Thyroid gland (tissue), 4 donors: ENCODE measurements around the gene MUL1.

Experiments
- POLR2A ChIP-seq, 2 donors: fragments of 450-650 bp; IDR thresholded peaks; one replicate each; pipeline ENCODE4 v1.6.1; 2017; ENCODE audit warnings: antibody characterized with exemption in 2 of 2, mild to moderate bottlenecking in 2 of 2, moderate library complexity in 1 of 2
- TF ChIP-seq, protein P1 (sequence below), 6 experiments: fragments of 200-600 bp in 3 of 6; fragments of 450-650 bp in 3 of 6; sonication (generic) in 3 of 6; IDR thresholded peaks; one replicate each; pipeline ENCODE4 v1.5.1; 2016 to 2019; ENCODE audit warnings: antibody characterized with exemption in 6 of 6, mild to moderate bottlenecking in 2 of 6, inconsistent platforms in 1 of 6, moderate library complexity in 1 of 6

DNA sequence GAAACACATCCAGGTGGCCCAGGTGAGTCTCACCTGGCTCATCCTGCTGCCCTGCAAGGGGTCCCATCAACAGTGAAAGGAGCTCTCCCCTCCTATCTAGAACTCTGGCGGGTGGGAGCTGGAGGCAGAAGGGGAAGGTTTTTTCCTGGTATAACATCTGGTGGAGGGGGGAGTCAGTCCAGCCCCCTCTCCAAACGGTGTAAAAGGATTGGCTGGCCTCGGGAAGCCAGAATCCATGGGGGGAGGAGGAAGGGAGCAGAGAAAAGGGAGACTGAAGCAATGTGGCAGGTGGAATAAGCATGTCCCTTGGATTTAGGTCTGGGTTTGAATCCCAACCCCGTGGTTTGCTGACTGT, 20.7 kb downstream of the MUL1 start:
- TF ChIP-seq, protein P1, sequence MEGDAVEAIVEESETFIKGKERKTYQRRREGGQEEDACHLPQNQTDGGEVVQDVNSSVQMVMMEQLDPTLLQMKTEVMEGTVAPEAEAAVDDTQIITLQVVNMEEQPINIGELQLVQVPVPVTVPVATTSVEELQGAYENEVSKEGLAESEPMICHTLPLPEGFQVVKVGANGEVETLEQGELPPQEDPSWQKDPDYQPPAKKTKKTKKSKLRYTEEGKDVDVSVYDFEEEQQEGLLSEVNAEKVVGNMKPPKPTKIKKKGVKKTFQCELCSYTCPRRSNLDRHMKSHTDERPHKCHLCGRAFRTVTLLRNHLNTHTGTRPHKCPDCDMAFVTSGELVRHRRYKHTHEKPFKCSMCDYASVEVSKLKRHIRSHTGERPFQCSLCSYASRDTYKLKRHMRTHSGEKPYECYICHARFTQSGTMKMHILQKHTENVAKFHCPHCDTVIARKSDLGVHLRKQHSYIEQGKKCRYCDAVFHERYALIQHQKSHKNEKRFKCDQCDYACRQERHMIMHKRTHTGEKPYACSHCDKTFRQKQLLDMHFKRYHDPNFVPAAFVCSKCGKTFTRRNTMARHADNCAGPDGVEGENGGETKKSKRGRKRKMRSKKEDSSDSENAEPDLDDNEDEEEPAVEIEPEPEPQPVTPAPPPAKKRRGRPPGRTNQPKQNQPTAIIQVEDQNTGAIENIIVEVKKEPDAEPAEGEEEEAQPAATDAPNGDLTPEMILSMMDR (IDR thresholded peaks at IDR 0.05) = no peak
- TF ChIP-seq POLR2A (IDR thresholded peaks at IDR 0.05) = no peak
